NCI-H2081 treated with DMSO at 0.1 percent for 48 hours (cell line): ENCODE results near the gene NFATC4.
"Not testable (repeated sequence)": the region's sequence is repeated elsewhere in the genome, so short reads cannot be mapped to it uniquely, and the experiment has no call there.

Experiments used
- DNase-seq: peaks from one replicate; lab custom pipeline; 2025; lab: John Stamatoyannopoulos, UW

NFATC4 gene

GRCh38 chr14:24339284-24340151, 28.5 kb upstream of the NFATC4 start, which contains the start of gene RIPK3:
TSS of gene RIPK3 (minus strand) at chr14:24339991. CDS start at chr14:24339826, 165 bp downstream.
- no peak for DNase-seq

DNA sequence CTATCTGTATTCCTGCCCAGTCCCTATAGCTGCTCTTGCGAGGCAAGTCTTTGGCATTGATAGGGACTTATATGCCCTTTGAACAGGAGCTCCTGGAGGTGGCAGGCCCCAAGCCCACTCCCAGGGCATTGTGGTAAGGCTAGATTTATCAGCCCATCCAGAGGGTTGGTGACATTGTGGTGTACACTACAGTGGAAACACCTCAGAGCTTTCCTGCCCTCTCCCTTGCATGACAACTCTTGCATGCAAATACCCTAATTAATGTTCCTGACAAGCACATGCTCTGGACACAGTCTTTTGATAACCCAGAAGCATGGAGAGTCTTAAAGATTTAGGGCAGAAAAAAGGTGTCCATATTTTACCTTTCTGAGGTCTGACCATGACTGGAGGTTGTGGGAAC, 27.4 kb upstream of the NFATC4 start:
- no peak for DNase-seq

DNA sequence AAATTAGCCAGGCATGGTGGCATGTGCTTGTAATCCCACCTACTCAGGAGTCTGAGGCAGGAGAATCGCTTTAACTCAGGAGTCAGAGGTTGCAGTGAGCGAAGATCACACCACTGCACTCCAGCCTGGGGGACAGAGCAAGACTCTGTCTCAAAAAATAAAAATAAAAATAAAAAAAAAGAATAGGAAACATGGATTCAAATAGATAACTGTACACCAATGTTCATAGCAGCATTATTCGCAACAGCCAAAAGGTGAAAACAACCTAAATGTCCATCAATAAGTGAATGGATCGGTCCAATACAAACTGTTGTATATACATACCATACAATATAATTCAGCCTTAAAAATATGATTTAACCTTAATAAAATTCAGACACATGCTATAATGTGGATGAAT, 25.1 kb upstream of the NFATC4 start:
- DNase-seq, result no peak

GRCh38 chr14:24343795-24344660, 24.0 kb upstream of the NFATC4 start:
- DNase-seq, result no peak

- DNase-seq, result no peak
Measured at GRCh38 chr14:24347134-24347533, 20.9 kb upstream of the NFATC4 start.

GRCh38 chr14:24348186-24348585, 19.8 kb upstream of the NFATC4 start:
- DNase-seq, result no peak

DNA sequence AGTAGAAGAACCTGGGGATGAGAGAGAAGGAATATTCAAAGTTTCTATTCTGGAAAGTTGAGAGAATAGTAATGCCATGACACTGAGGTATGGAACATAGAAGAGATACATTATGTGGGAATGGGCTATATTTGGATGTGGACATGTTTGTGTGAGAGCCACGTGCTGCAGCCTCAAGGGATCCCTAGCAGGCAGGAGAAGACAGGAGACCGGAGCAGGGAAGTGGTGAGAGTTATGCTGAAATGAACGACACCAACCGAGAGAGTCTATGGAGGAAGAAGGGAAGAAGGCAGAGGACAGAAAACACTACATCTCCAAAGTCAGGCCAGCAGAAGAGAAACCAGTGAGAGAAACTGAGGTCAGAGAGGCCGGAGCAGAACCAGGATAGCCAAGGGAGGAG, 18.2 kb upstream of the NFATC4 start:
- DNase-seq, result no peak

- no peak for DNase-seq
Measured at GRCh38 chr14:24351517-24351916, 16.5 kb upstream of the NFATC4 start.

GRCh38 chr14:24353559-24354481, 14.2 kb upstream of the NFATC4 start:
- no peak for DNase-seq

DNA sequence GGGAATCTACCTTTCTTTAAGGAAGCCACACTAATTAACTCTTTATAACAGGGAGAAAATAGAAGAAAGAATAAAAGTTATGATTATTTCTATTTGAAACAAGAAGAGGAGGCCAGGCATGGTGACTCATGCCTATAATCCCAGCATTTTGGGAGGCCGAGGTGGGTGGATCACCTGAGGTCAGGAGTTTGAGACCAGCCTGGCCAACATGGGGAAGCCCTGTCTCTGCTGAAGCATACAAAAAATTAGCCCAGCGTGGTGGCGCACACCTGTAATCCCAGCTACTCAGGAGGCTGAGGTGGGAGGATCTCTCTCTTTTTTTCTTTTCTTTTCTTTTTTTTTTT, 13.5 kb upstream of the NFATC4 start:
- DNase-seq, result not testable (repeated sequence)

GRCh38 chr14:24355009-24355408, 13.0 kb upstream of the NFATC4 start:
- no peak for DNase-seq

DNA sequence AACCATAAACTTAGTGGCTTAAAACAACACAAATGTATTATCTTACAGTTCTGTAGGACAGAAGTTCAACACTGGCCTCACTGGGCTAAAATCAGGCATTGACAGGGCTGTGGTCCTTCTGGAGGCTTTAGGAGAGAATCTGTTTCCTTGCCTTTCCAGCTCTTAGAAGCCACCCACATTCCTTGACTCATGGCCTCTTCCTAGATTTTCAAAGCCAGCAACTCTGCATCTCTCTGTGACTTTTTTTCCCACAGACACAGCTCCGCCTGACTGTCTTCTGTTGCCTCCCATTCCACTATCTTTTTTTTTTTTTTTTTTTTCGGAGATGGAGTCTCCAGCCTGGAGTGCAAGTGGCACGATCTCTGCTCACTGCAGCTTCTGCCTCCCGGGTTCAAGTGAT, 11.8 kb upstream of the NFATC4 start:
- no peak for DNase-seq

DNA sequence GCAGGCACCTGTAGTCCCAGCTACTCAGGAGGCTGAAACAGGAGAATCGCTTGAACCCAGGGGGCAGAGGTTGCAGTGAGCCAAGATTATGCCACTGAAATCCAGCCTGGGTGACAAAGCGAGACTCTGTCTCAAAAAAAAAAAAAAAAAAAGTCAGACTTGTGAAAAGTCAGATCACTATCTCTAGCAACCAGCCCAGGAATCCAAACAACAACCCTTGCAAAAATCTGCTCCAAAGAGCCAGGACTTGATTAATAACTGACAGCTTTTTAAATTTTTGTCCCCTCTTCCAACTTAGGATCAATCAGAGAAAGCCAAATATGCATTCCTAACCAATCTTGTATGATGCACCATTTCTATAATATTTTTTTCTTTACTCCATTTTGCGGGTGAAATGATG, 7.7 kb upstream of the NFATC4 start:
- DNase-seq, result no peak

DNA sequence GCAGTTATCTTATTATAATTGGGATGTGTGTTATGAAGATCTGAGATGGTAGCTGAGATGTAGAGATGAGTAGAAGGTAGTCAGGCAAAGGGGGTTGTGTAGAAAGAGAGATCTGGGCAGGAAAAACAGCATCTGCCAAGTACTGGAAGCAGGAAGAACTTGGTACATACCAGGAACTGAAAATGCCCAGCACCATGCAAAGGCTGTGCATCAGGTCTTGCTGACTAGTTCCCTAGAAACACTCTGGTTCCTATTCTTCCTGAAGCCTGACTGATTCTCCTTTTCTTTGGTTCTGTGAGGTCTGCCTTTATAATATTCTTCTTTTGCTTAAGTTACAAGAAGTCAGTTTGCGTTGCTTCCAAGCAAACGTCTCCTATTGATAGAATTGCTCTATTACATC, 6.7 kb upstream of the NFATC4 start:
- no peak for DNase-seq

- no peak for DNase-seq
Measured at GRCh38 chr14:24362241-24362960, 5.6 kb upstream of the NFATC4 start.

GRCh38 chr14:24363401-24363800, 4.6 kb upstream of the NFATC4 start:
- DNase-seq, result no peak

GRCh38 chr14:24364841-24365240, 3.1 kb upstream of the NFATC4 start:
- no peak for DNase-seq

DNA sequence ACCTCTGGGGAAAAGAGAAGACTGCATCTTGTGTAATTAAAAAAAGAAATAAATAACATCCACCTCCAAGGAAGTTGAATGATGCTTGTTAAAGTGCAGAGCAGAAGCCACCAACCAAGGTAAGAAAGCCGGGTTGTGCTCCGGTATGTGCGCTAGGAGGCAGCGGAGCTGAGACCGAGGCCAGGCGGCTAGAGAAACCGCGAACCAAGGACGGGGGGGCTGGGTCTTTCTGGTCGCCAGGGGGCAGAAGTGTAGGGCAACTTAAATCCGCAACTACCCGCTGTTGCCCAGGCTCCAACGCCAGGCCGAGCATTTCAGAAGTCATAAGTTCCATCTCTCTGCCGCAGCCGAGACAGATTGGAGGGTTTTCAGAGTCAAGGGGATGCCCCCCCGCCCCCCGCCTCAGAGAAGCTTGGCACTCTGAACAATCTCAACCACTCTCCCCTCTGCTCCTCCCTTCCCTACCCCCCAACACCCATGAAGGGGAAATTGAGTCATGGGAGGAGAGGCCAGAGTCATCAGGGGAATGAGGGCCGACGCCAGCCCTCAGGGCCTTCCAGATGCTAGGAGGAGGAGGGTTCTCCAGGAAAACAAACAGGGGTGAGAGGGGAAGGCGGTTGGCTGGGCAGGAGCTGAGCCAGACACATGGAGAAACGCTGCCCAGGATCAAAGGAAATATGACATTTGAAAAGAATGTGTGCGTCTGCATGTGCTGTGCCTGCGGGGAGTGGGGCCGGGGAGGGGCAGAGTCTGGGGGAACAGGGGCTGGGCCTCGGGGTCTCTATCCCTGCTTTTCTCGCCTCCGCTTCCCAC, 2.2 kb upstream of the NFATC4 start:
- DNase-seq, result no peak

GRCh38 chr14:24366413-24366720, 1.6 kb upstream of the NFATC4 start:
- no peak for DNase-seq

GRCh38 chr14:24366721-24367513, 1.1 kb upstream of the NFATC4 start:
- peak; percentile 91 for DNase-seq
